Fibroblast of lung (primary cell): ENCODE data around the gene SPINK9.

Experiments used
- CTCF ChIP-seq, 2 donors: IDR thresholded peaks in 1 of 2; conservative IDR thresholded peaks in 1 of 2; 1 replicate in 1 of 2; 2 replicates in 1 of 2; pipeline ENCODE4 v1.5.1; 2011 to 2012; ENCODE audit warnings: low read length in 2 of 2, control low read depth in 1 of 2, inconsistent platforms in 1 of 2, low read depth in 1 of 2, mild to moderate bottlenecking in 1 of 2
- EZH2 ChIP-seq: IDR thresholded peaks from 2 replicates; pipeline ENCODE4 v1.5.1; 2012; ENCODE audit warnings: low read length, control low read depth, mild to moderate bottlenecking; ENCODE audit errors: missing control alignments

GRCh38 chr5:148384380-148384737, 49.0 kb downstream of the SPINK9 start:
- TF ChIP-seq CTCF (conservative IDR thresholded peaks at IDR 0.05 in 1 of 2, IDR thresholded peaks at IDR 0.05 in 1 of 2; ENCODE audit: low read depth in 1 of 2, low read length in 2 of 2) (no peak), EZH2 (no peak)
